Bronchial epithelial cell (primary cell): Measurements from ENCODE around the gene ESRRA. TPM values are rescaled to one million over a fixed set of nuclear protein-coding genes. Genes with fewer than 3 reads are reported as not detected.

Experiments used
- DNase-seq: peaks from one replicate; pipeline ENCODE4 v3.0.0-alpha.2; 2010; ENCODE audit warnings: low read depth
- FAIRE-seq: peaks from 2 replicates; lab custom pipeline; 2011; peaks lifted over from hg19 to GRCh38; lab: Jason Lieb, UNC
- H3K27me3 ChIP-seq: 2 replicates; pipeline ENCODE4 v1.5.1; 2011; ENCODE audit warnings: low read length; ENCODE audit not compliant: control insufficient read depth, insufficient read depth
- H3K36me3 ChIP-seq: 2 replicates; pipeline ENCODE4 v1.5.1; 2011; ENCODE audit warnings: low read length; ENCODE audit not compliant: control insufficient read depth, insufficient read depth
- H3K4me3 ChIP-seq: 2 replicates; pipeline ENCODE4 v1.5.1; 2011; ENCODE audit warnings: mild to moderate bottlenecking, low read depth, low read length, control low read depth
- total RNA-seq: library from RNA; depleted of rRNA; stranded (reverse); fragments of >200 nt; gene quantifications from 2 replicates; pipeline ENCODE4 v1.2.1, GENCODE V29; 2014
- TF ChIP-seq, protein P1 (sequence below): IDR thresholded peaks from 2 replicates; pipeline ENCODE4 v1.5.1; 2011; ENCODE audit warnings: mild to moderate bottlenecking, moderate library complexity, low read length, control low read depth, inconsistent platforms; ENCODE audit not compliant: insufficient read depth, severe bottlenecking

The ESRRA gene
- total RNA-seq, 1 donor from 2014 or later: 139 TPM

DNA sequence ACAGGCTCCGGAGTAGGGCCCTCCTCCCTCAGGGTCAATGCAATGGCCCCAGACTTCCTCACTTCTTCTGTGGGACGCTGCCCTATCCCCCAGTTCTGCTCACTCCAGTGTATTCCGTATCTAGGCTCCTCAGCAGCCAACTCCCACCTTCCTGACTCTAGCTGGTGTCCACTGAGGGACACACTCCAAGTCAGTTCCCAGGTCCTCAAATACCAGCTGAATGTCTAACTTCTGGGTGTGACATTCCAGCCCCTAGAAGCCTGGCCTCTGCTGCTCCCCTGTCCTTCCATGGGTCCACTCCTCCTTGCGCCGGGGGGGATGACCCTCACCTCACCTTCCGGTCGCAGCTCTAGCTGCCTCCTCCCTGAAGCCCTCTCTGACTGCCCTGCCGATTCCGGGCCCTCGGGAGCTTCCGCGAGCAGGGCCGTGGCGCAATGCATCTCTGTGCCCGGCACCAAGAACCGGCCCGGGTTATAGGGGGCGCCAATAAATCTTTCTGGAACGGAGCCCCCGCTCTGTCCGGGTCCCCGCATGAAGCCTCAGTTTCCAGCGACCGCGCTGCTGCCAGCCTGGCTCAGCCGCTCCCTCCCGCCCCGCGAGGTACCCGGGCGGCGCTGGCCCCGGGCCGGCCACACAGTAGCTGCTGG lies 36.3 kb upstream of the ESRRA start:
- FAIRE-seq: no peak
- DNase-seq: peak; percentile 25
- Histone ChIP-seq H3K36me3 (peaks cover 22% of the 10 kb centered on the region), H3K27me3 (no peaks in the 10 kb centered on the region), H3K4me3 (peak overlapping the region; percentile 58)
- TF ChIP-seq, protein P1, sequence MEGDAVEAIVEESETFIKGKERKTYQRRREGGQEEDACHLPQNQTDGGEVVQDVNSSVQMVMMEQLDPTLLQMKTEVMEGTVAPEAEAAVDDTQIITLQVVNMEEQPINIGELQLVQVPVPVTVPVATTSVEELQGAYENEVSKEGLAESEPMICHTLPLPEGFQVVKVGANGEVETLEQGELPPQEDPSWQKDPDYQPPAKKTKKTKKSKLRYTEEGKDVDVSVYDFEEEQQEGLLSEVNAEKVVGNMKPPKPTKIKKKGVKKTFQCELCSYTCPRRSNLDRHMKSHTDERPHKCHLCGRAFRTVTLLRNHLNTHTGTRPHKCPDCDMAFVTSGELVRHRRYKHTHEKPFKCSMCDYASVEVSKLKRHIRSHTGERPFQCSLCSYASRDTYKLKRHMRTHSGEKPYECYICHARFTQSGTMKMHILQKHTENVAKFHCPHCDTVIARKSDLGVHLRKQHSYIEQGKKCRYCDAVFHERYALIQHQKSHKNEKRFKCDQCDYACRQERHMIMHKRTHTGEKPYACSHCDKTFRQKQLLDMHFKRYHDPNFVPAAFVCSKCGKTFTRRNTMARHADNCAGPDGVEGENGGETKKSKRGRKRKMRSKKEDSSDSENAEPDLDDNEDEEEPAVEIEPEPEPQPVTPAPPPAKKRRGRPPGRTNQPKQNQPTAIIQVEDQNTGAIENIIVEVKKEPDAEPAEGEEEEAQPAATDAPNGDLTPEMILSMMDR: no peak

DNA sequence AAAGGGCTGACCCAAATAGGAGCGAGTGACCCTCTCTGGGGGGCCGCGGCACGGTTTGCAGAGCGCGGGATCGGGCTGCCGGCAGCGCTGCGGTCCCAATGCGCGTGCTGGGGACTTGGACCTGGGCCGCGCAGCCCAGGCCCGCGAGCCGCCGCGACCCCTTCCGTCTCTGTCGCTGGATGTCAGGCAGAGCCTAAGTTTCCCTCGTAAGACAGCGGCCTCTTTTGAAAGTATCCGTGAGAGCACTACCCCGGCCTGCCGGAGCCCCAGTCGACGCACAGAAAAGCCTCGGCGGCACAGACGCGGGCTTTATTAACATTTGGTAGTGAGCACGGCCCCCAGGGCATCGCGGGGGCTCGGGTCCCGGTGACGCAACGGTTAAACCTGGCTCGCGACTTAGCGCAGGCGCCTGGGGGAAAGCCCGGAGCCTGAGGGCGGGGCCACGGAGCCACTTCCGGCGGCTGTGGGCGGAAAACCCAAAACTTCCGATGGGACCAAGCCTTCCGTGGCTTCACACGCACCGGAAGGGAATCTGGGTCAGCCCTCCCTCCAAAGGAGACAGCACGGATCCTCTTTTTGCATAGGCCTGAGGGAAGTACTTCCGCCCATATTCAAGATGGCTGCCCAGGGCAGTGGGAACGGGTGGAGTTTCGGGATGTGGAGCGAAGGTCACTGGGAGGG lies 35.6 kb upstream of the ESRRA start:
- FAIRE-seq: no peak
- no peaks in the 10 kb centered on the region for H3K27me3 ChIP-seq
- H3K36me3 ChIP-seq: peaks cover 16% of the 10 kb centered on the region
- peak; percentile 98 for DNase-seq
- TF ChIP-seq, protein P1: peak; percentile 10
- H3K4me3 ChIP-seq: peak overlapping the region; percentile 73

DNA sequence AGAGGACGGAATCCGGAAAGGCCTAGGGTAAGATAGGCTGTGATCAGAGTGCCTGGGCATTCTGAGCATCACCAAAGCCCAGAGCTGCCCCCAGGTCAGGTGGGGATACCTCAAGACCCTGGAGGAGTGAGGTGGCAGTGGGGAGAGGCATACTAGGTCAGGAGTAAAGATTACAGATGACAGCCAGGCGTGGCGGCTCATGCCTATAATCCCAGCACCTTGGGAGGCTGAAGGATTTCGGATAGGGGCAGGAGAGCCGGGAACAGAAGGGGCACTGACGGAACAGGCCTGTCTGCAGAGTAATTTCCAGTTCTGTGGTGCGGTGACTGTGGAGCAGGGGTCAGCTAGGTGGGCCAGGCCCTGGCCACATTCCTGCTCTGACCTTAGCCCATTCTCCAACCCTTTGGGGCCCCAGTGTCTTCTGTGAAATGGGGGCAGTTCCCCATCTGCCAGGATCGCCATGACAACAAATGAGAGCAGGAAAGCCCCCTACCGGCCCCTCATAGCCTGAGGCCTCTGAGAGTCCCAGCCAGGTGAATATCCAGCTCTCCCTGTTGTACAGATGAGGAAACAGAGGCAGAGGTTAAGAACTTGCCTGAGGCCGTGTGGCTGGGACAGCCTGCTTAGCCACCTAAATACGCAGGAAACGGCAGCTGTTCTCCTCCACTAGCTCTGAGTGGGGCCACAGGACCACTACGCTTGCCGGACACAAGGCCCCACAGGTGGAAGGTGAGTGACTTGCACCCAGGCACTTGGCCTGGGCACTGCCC lies 30.1 kb upstream of the ESRRA start:
- Histone ChIP-seq H3K27me3 (no peaks in the 10 kb centered on the region), H3K36me3 (peaks cover 10% of the 10 kb centered on the region), H3K4me3 (no peak overlapping the region)
- no peak for DNase-seq
- TF ChIP-seq, protein P1: no peak
- no peak for FAIRE-seq

DNA sequence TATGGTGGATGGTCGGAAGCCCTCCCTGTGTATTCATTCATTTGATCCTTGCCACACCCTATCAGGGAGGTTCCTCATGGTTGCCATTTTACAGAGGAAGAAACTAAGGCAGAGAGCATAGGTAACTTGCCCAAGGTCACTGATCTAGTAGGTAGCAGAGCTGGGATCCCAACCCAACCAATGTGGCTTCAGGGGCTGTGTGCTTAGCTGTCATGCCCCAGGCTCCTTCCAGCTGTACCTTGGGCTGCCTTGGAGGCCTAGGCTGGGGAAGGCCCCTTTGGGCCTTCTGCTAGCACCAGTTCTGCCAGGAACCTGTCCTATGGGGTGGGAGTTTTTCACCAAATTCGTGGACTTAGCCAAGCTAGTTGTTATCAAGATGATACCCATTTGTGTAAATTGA lies 29.5 kb upstream of the ESRRA start:
- Histone ChIP-seq H3K36me3 (peaks cover 10% of the 10 kb centered on the region), H3K4me3 (no peak overlapping the region), H3K27me3 (no peaks in the 10 kb centered on the region)
- DNase-seq (no peak), FAIRE-seq (no peak)
- TF ChIP-seq, protein P1: no peak

DNA sequence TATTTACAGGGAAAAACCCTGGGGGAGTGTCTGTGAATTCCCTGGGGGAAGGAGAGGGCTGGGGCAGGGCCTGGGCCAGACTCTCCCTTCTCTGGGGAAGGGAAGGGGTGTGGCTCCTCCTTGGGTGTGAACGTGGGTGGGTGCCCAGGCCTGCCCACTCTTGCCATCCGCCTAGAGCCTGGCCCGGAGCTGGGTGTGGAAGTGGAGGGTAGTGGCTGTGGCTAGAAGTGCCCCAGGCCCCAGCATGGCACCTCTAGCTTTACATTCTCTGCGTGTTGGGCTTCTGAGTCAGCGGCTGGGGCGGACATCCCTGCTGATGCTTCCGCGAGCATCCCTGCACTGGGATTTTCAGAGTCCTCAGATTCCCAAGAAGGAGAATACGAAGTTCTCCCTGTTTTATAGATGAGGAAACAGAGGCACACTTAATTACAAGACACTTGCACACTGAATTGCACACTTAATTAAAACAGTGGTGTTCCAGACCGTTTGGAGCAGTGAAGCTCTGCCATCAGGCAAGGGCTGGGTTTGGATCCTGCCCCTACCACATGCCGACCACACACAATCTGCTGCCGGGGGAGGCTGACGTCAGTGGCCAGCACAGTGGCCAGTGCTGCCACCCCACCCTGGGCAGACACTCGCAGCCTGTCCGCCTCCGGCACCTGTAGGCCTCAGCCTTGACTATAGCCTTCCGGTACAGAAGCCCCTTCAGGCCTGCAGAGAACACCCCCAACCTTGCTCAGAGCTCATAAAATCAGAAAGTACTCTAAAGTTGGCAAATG lies 28.5 kb upstream of the ESRRA start:
- no peak overlapping the region for H3K4me3 ChIP-seq
- peaks cover 10% of the 10 kb centered on the region for H3K36me3 ChIP-seq
- TF ChIP-seq, protein P1: no peak
- DNase-seq (peak; percentile 88), FAIRE-seq (no peak)
- no peaks in the 10 kb centered on the region for H3K27me3 ChIP-seq
